HepG2 (cell line): Measurements from ENCODE around the gene ARHGDIG. TPM values are rescaled to one million over a fixed set of nuclear protein-coding genes. Genes with fewer than 3 reads are reported as not detected.

Experiments used
- ATAC-seq: fragments of 200-7000 bp; cut with Tn5 transposase; 3 replicates; pipeline ENCODE4 v1.9.1; 2020; ENCODE audit warnings: mild to moderate bottlenecking, moderate library complexity
- BruUV-seq: library from RNA; stranded (reverse); fragments of 400-500 nt; replicated peaks from 2 replicates; lab custom pipeline; 2021; lab: Mats Ljungman, UMichigan
- CTCF ChIA-PET: fragments of 300-600 bp; formaldehyde crosslinking; extraction: SDS; loops from one replicate; lab custom pipeline; 2021; ENCODE audit warnings: low total read pairs, inconsistent platforms, low intra/inter-chr PET ratio; lab: Yijun Ruan, JAX
- POLR2A ChIA-PET: fragments of 350-600 bp; sonication (Branson Sonifier 250); formaldehyde crosslinking; loops from one replicate; lab custom pipeline; 2020; ENCODE audit warnings: antibody characterized with exemption, inconsistent platforms; lab: Yijun Ruan, JAX
- DNase-seq: peaks from one replicate; pipeline ENCODE4 v3.0.0-alpha.2; 2015; ENCODE audit warnings: low spot score
- FAIRE-seq: peaks from 3 replicates; lab custom pipeline; 2011; peaks lifted over from hg19 to GRCh38; lab: Jason Lieb, UNC
- H2AFZ ChIP-seq: one replicate; pipeline ENCODE4 v1.6.1; 2011; ENCODE audit warnings: low read length, inconsistent platforms
- H3K27ac ChIP-seq: fragments of 300-600 bp; 3 replicates; pipeline ENCODE4 v1.8.0; 2011; ENCODE audit warnings: mixed run types, mild to moderate bottlenecking, mixed read lengths, low read length, inconsistent platforms; ENCODE audit not compliant: insufficient read depth; ENCODE audit errors: extremely low read length
- H3K27me3 ChIP-seq, 2 experiments: fragments of 200-600 bp in 1 of 2; 2 replicates in 1 of 2; 3 replicates in 1 of 2; pipeline versions ENCODE4 v1.6.0 to v1.8.0; 2011; ENCODE audit warnings: low read length in 2 of 2, mild to moderate bottlenecking in 2 of 2, moderate library complexity in 2 of 2, inconsistent platforms in 1 of 2; ENCODE audit not compliant: insufficient read depth in 2 of 2, control insufficient read depth in 1 of 2
- H3K36me3 ChIP-seq, 2 experiments: fragments of 200-600 bp in 1 of 2; replicated peaks in 1 of 2; 2 replicates in 1 of 2; 3 replicates in 1 of 2; pipeline versions ENCODE4 v1.5.1 to v1.8.0; 2011; ENCODE audit warnings: low read length in 2 of 2, inconsistent platforms in 1 of 2; ENCODE audit not compliant: insufficient read depth in 2 of 2, control insufficient read depth in 1 of 2
- H3K4me1 ChIP-seq: 2 replicates; pipeline ENCODE4 v1.5.1; 2012; ENCODE audit warnings: low read length, inconsistent platforms; ENCODE audit not compliant: insufficient read depth
- H3K4me2 ChIP-seq: 2 replicates; pipeline ENCODE4 v1.6.0; 2011; ENCODE audit warnings: low read depth, low read length, inconsistent platforms
- H3K4me3 ChIP-seq, 3 experiments: fragments of 200-600 bp in 1 of 3; sonication (generic), shearing (Covaris generic) in 1 of 3; replicated peaks in 1 of 3; 2 replicates each; pipeline ENCODE4 v1.5.1; 2011 to 2016; ENCODE audit warnings: low read length in 3 of 3, inconsistent platforms in 2 of 3, low read depth in 2 of 3, mild to moderate bottlenecking in 2 of 3, control low read depth in 1 of 3, mixed read lengths in 1 of 3; ENCODE audit not compliant: insufficient read depth in 1 of 3
- H3K79me2 ChIP-seq: one replicate; pipeline ENCODE4 v1.6.1; 2011; ENCODE audit warnings: low read length, inconsistent platforms; ENCODE audit not compliant: insufficient read depth
- H3K9ac ChIP-seq: 2 replicates; pipeline ENCODE4 v1.6.0; 2011; ENCODE audit warnings: mild to moderate bottlenecking, low read depth, low read length, inconsistent platforms; ENCODE audit not compliant: insufficient read depth
- H3K9me3 ChIP-seq: 2 replicates; pipeline ENCODE4 v1.5.1; 2012; ENCODE audit warnings: mild to moderate bottlenecking, low read length
- H4K20me1 ChIP-seq: 2 replicates; pipeline ENCODE4 v1.6.0; 2011; ENCODE audit warnings: inconsistent platforms, mild to moderate bottlenecking, low read length, moderate library complexity; ENCODE audit not compliant: insufficient read depth
- HIC2 ChIP-seq: sonication (generic); formaldehyde crosslinking; IDR thresholded peaks from 2 replicates; pipeline ENCODE4 v1.9.0; 2022; ENCODE audit warnings: low read depth, missing genetic modification reagents
- MATR3 ChIP-seq: sonication (generic); formaldehyde crosslinking; IDR thresholded peaks from 2 replicates; pipeline ENCODE4 v1.4.0; 2020; ENCODE audit warnings: missing genetic modification reagents
- MTA1 ChIP-seq: sonication (generic); formaldehyde crosslinking; IDR thresholded peaks from 2 replicates; pipeline ENCODE4 v1.4.0; 2020; ENCODE audit warnings: missing genetic modification reagents, mild to moderate bottlenecking, borderline replicate concordance
- SATB2 ChIP-seq: sonication (generic); formaldehyde crosslinking; IDR thresholded peaks from 2 replicates; pipeline ENCODE4 v1.5.0; 2020; ENCODE audit warnings: missing genetic modification reagents
- TSC22D2 ChIP-seq: sonication (generic); formaldehyde crosslinking; IDR thresholded peaks from 2 replicates; pipeline ENCODE4 v1.5.1; 2020; ENCODE audit warnings: missing genetic modification reagents, mild to moderate bottlenecking, borderline replicate concordance
- ZBTB8A ChIP-seq: sonication (generic); formaldehyde crosslinking; IDR thresholded peaks from 2 replicates; pipeline ENCODE4 v1.4.0; 2020; ENCODE audit warnings: mild to moderate bottlenecking, low read depth, missing genetic modification reagents, borderline replicate concordance
- ZNF230 ChIP-seq: sonication (generic); formaldehyde crosslinking; IDR thresholded peaks from 2 replicates; pipeline ENCODE4 v1.4.0; 2020; ENCODE audit warnings: mild to moderate bottlenecking, missing genetic modification reagents
- WGBS: methylation state at CpG from one replicate; pipeline ENCODE4 v1.1.6; 2017; ENCODE audit warnings: low lambda C conversion rate; 5-methylcytosine and 5-hydroxymethylcytosine counted together
- in situ Hi-C: cut with HindIII; loops from 2 replicates; pipeline ENCODE4 v1.10.0; 2017; ENCODE audit warnings: low pct_unique_long_range_greater_than_20kb; ENCODE audit not compliant: extremely low pct_ligation_motif_present
- intact Hi-C: fragments of 100-400 bp; cut with micrococcal nuclease; formaldehyde crosslinking; loops from one replicate; pipeline ENCODE4 v1.10.0; 2022; ENCODE audit not compliant: unreplicated experiment
- polyA plus RNA-seq, 8 experiments: library from polyadenylated mRNA; depleted of rRNA in 3 of 8; stranded (reverse) in 7 of 8; unstranded in 1 of 8; fragments of >200 nt; fragmentation: Illumina TruSeq in 4 of 8; extraction: Trizol in 4 of 8; gene quantifications; 2 replicates each; pipeline versions ENCODE4 v1.2.1 to v1.2.3, GENCODE V29; 2011 to 2016; ENCODE audit warnings: low read depth in 4 of 8, missing spikeins in 1 of 8, mixed read lengths in 1 of 8; ENCODE audit not compliant: insufficient read depth in 1 of 8
- total RNA-seq, 5 experiments: library from RNA; depleted of rRNA; stranded (reverse); fragments of >200 nt; fragmentation: Illumina TruSeq; extraction: Trizol; gene quantifications; 2 replicates each; pipeline ENCODE4 v1.2.3, GENCODE V29; 2016; ENCODE audit warnings: low read depth in 1 of 5
- TF ChIP-seq, protein P1 (sequence below): sonication (generic); formaldehyde crosslinking; IDR thresholded peaks from 2 replicates; pipeline ENCODE4 v1.4.0; 2020; ENCODE audit warnings: mild to moderate bottlenecking, missing genetic modification reagents
- TF ChIP-seq, protein P2 (sequence below): IDR thresholded peaks from 2 replicates; pipeline ENCODE4 v1.6.1; 2016; ENCODE audit warnings: low read depth, borderline replicate concordance
- TF ChIP-seq, protein P3 (sequence below): IDR thresholded peaks from 2 replicates; pipeline ENCODE4 v1.6.1; 2016; ENCODE audit warnings: low read depth

Gene ARHGDIG
- total and polyA plus RNA-seq, 2 of the 13 experiments (the other 11 are each of a cell fraction or from before 2014, with no cell fraction given): 0.24 to 0.48 TPM

DNA sequence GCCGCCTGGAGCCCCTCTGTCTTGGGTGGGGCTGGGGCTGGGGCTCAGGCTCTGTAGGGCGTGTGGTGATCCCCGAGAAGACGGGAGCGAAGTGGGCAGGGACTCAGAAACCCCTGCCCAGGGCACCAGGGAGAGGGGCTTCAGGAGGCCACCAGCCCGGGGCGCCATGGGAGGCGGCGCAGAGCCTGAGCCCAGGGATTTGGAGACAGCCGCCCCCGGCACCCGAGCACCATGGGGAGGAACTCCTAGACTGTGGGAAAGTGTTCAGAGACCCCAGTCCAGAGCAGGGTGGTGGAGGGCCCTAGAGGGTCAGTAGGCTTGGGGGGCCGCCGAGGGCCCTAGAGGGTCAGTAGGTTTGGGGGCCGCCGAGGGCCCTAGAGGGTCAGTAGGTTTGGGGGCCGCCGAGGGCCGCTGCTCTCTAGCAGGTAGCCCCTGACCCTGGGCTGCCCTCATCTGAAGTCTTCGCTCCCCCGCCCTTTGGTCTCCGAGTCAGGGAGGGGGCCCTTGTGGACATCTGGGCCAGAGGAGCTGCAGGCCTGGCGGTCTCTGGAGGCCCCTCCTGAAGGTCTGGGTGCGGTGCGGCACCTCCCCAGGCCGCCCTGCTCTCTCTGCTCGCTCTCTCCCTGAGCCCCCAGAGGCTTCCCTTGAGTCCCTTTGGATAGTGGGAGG, 734 bp downstream of the ARHGDIG start (continued):
- no peak for TF ChIP-seq HIC2 (CRISPR knock-in tag)
- TF ChIP-seq, all 625 proteins: peak for 0

GRCh38 chr16:281660-282255, 1.4 kb downstream of the ARHGDIG start:
- intact Hi-C loops: no loop called here
- H3K36me3 ChIP-seq: peaks cover 0 to 5% of the 10 kb centered on the region in 2 experiments; a peak in 2 of 5 replicates
- POLR2A ChIA-PET: no interaction called here
- peaks cover 7 to 42% of the 10 kb centered on the region in 2 experiments; a peak in 4 of 5 replicates for H3K27me3 ChIP-seq
- ATAC-seq: peak; percentile 19
- CTCF ChIA-PET: no interaction called here
- H3K27ac ChIP-seq: no peak overlapping the region
- peak overlapping the region; percentile 36 for H3K4me2 ChIP-seq
- no peaks in the 10 kb centered on the region for H4K20me1 ChIP-seq
- H3K4me3 ChIP-seq: peak overlapping the region in 1 of 3 experiments; percentile 65; a peak in 1 of 6 replicates
- no peak for DNase-seq
- FAIRE-seq: no peak
- in situ Hi-C loops: no loop called here
- WGBS: 0% methylated on average over 4 of the region's 25 CpGs
- H2AFZ ChIP-seq: no peak overlapping the region
- H3K9me3 ChIP-seq: no peaks in the 10 kb centered on the region
- no peak overlapping the region for H3K9ac ChIP-seq
- peaks cover 6% of the 10 kb centered on the region; the same call in 1 of the 2 replicates for H3K4me1 ChIP-seq
- BruUV-seq: no TSS peak
- H3K79me2 ChIP-seq: no peaks in the 10 kb centered on the region
- TF ChIP-seq MATR3 (CRISPR knock-in tag): no peak
- TF ChIP-seq TSC22D2 (CRISPR knock-in tag): no peak
- no peak for TF ChIP-seq ZNF230
- TF ChIP-seq ZBTB8A (CRISPR knock-in tag): no peak
- no peak for TF ChIP-seq SATB2 (CRISPR knock-in tag)
- no peak for TF ChIP-seq MTA1
- TF ChIP-seq, protein P1, sequence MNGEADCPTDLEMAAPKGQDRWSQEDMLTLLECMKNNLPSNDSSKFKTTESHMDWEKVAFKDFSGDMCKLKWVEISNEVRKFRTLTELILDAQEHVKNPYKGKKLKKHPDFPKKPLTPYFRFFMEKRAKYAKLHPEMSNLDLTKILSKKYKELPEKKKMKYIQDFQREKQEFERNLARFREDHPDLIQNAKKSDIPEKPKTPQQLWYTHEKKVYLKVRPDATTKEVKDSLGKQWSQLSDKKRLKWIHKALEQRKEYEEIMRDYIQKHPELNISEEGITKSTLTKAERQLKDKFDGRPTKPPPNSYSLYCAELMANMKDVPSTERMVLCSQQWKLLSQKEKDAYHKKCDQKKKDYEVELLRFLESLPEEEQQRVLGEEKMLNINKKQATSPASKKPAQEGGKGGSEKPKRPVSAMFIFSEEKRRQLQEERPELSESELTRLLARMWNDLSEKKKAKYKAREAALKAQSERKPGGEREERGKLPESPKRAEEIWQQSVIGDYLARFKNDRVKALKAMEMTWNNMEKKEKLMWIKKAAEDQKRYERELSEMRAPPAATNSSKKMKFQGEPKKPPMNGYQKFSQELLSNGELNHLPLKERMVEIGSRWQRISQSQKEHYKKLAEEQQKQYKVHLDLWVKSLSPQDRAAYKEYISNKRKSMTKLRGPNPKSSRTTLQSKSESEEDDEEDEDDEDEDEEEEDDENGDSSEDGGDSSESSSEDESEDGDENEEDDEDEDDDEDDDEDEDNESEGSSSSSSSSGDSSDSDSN (CRISPR knock-in tag): no peak
- TF ChIP-seq, protein P2, sequence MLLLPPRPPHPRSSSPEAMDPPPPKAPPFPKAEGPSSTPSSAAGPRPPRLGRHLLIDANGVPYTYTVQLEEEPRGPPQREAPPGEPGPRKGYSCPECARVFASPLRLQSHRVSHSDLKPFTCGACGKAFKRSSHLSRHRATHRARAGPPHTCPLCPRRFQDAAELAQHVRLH (CRISPR knock-in tag): no peak
- TF ChIP-seq, protein P3, sequence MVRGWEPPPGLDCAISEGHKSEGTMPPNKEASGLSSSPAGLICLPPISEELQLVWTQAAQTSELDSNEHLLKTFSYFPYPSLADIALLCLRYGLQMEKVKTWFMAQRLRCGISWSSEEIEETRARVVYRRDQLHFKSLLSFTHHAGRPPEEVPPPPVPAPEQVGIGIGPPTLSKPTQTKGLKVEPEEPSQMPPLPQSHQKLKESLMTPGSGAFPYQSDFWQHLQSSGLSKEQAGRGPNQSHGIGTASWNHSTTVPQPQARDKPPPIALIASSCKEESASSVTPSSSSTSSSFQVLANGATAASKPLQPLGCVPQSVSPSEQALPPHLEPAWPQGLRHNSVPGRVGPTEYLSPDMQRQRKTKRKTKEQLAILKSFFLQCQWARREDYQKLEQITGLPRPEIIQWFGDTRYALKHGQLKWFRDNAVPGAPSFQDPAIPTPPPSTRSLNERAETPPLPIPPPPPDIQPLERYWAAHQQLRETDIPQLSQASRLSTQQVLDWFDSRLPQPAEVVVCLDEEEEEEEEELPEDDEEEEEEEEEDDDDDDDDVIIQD (CRISPR knock-in tag): no peak
- TF ChIP-seq HIC2 (CRISPR knock-in tag): no peak
